GM12878 (cell line): ENCODE results near the gene SLC12A5. TPM values are rescaled to one million over a fixed set of nuclear protein-coding genes. Genes with fewer than 3 reads are reported as not detected.

Experiments used
- ATAC-seq: fragments of 200-7000 bp; cut with Tn5 transposase; 3 replicates; pipeline ENCODE4 v1.9.1; 2020; ENCODE audit warnings: mild to moderate bottlenecking, moderate library complexity
- BruUV-seq: library from RNA; stranded (reverse); fragments of 400-500 nt; replicated peaks from 2 replicates; lab custom pipeline; 2021; lab: Mats Ljungman, UMichigan
- CTCF ChIA-PET: fragments of 300-600 bp; sonication (Branson Sonifier 250); formaldehyde crosslinking; extraction: SDS; loops from one replicate; lab custom pipeline; 2021; ENCODE audit warnings: inconsistent platforms; lab: Yijun Ruan, JAX
- POLR2A ChIA-PET: fragments of 350-600 bp; formaldehyde crosslinking; extraction: SDS; loops from one replicate; lab custom pipeline; 2021; ENCODE audit warnings: inconsistent platforms; lab: Charles Lee
- RAD21 ChIA-PET: fragments of 300-600 bp; sonication (Branson Sonifier 250); formaldehyde crosslinking; loops from one replicate; lab custom pipeline; 2023; ENCODE audit warnings: antibody characterized with exemption; ENCODE audit not compliant: unreplicated experiment; lab: Charles Lee
- SMC1A ChIA-PET: fragments of 300-600 bp; sonication (Branson Sonifier 250); formaldehyde crosslinking; loops from one replicate; lab custom pipeline; 2023; ENCODE audit not compliant: unreplicated experiment, uncharacterized antibody; lab: Charles Lee
- DNase-seq: peaks from one replicate; pipeline ENCODE4 v3.0.0-alpha.2; 2011; ENCODE audit warnings: low read depth, low spot score
- FAIRE-seq: peaks from 3 replicates; lab custom pipeline; 2011; peaks lifted over from hg19 to GRCh38; lab: Jason Lieb, UNC
- H2AFZ ChIP-seq: 2 replicates; pipeline ENCODE4 v1.6.0; 2011; ENCODE audit warnings: low read depth, low read length, control low read depth; ENCODE audit not compliant: control insufficient read depth
- H3K27ac ChIP-seq: 2 replicates; pipeline ENCODE4 v1.5.1; 2011; ENCODE audit warnings: control low read depth; ENCODE audit not compliant: control insufficient read depth, insufficient read depth
- H3K27me3 ChIP-seq, 2 experiments: replicated peaks in 1 of 2; 2 replicates each; pipeline versions ENCODE4 v1.6.0 to v1.6.1; 2011; ENCODE audit warnings: low read length in 1 of 2; ENCODE audit not compliant: control insufficient read depth in 2 of 2, insufficient read depth in 2 of 2
- H3K36me3 ChIP-seq, 2 experiments: 2 replicates each; pipeline ENCODE4 v1.5.1; 2011; ENCODE audit warnings: low read length in 1 of 2; ENCODE audit not compliant: control insufficient read depth in 2 of 2, insufficient read depth in 2 of 2
- H3K4me1 ChIP-seq: 2 replicates; pipeline ENCODE4 v1.6.1; 2011; ENCODE audit warnings: mild to moderate bottlenecking, low read length, moderate library complexity, mixed read lengths; ENCODE audit not compliant: control insufficient read depth, insufficient read depth
- H3K4me2 ChIP-seq: 2 replicates; pipeline ENCODE4 v1.6.0; 2011; ENCODE audit warnings: control low read depth; ENCODE audit not compliant: control insufficient read depth, insufficient read depth
- H3K4me3 ChIP-seq: fragments of 200-600 bp; sonication (generic); 2 replicates; pipeline ENCODE4 v1.5.1; 2016
- H3K79me2 ChIP-seq: 2 replicates; pipeline ENCODE4 v1.6.0; 2011; ENCODE audit warnings: low read length; ENCODE audit not compliant: control insufficient read depth, insufficient read depth
- H3K9ac ChIP-seq: 2 replicates; pipeline ENCODE4 v1.8.0; 2011; ENCODE audit warnings: low read length, control low read depth, mixed read lengths; ENCODE audit not compliant: control insufficient read depth, insufficient read depth
- H3K9me3 ChIP-seq: replicated peaks from 3 replicates; pipeline ENCODE4 v1.5.1; 2011; ENCODE audit warnings: mild to moderate bottlenecking, low read length; ENCODE audit not compliant: control insufficient read depth, insufficient read depth
- H4K20me1 ChIP-seq: 2 replicates; pipeline ENCODE4 v1.6.0; 2011; ENCODE audit not compliant: control insufficient read depth, insufficient read depth
- RUNX3 ChIP-seq: IDR thresholded peaks from 2 replicates; pipeline ENCODE4 v1.6.1; 2012; ENCODE audit warnings: low read length, inconsistent platforms
- WGBS: methylation state at CpG from one replicate; pipeline ENCODE4 v1.1.6; 2016; ENCODE audit warnings: low lambda C conversion rate; ENCODE audit not compliant: insufficient replicate concordance, insufficient coverage; ENCODE audit errors: missing lambda C conversion rate; 5-methylcytosine and 5-hydroxymethylcytosine counted together
- in situ Hi-C: fragments of 300-500 bp; cut with MboI; formaldehyde crosslinking; loops from 9 replicates; pipeline ENCODE4 v1.14.3; 2018; ENCODE audit warnings: mixed read lengths
- intact Hi-C: fragments of 100-400 bp; cut with micrococcal nuclease; formaldehyde crosslinking; loops from one replicate; pipeline ENCODE4 v1.14.2; 2022; ENCODE audit not compliant: unreplicated experiment
- polyA plus RNA-seq, 11 experiments: library from polyadenylated mRNA; depleted of rRNA in 4 of 11; unstranded in 6 of 11; stranded (reverse) in 5 of 11; fragments of >200 nt; fragmentation: Nextera tagmentation in 4 of 11; fragmentation: Illumina TruSeq in 1 of 11; extraction: Ambion mirVana in 4 of 11; extraction: Trizol in 1 of 11; gene quantifications; 1 replicate in 1 of 11; 2 replicates in 10 of 11; pipeline versions ENCODE4 v1.2.1 to v1.2.3, GENCODE V29; 2011 to 2016; ENCODE audit warnings: inconsistent platforms in 2 of 11, missing spikeins in 2 of 11, low read depth in 1 of 11
- total RNA-seq, 4 experiments: library from RNA; depleted of rRNA in 3 of 4; stranded (reverse); fragments of >200 nt in 3 of 4; fragmentation: Illumina TruSeq in 1 of 4; extraction: Trizol in 1 of 4; gene quantifications; 2 replicates each; pipeline versions ENCODE4 v1.2.1 to v1.2.3, GENCODE V29; 2013 to 2021
- TF ChIP-seq, protein P1 (sequence below), 3 experiments: IDR thresholded peaks in 2 of 3; conservative IDR thresholded peaks in 1 of 3; 2 replicates each; pipeline ENCODE4 v1.5.1; 2011; ENCODE audit warnings: low read depth in 3 of 3, low read length in 3 of 3, mild to moderate bottlenecking in 3 of 3, control low read depth in 2 of 3, moderate library complexity in 2 of 3, inconsistent platforms in 1 of 3, mixed read lengths in 1 of 3; ENCODE audit not compliant: control insufficient read depth in 2 of 3, insufficient read depth in 1 of 3; ENCODE audit errors: extremely low read depth in 1 of 3

Gene SLC12A5
- total and polyA plus RNA-seq, 10 of the 15 experiments (the other 5 are each of a cell fraction or from before 2014, with no cell fraction given): 0.26 to 2.7 (median 1.2) TPM

DNA sequence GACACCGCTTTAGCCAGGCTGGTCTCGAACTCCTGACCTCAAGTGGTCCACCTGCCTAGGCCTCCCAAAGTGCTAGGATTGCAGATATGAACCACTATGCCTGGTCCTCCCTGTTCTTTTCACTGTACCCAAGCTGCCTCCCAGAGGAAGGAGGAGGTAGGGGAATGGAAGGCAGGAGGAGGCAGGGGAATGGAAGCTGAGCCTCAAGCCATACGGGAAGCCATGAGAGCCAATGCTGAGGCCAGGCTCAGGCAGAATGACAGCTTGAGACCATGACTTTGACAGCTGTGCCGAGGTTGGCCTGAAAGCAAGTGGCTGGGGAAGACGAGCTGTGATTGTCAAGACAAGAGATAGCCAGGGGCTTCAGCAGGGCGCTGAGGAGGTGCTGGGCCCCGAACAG is 43.4 kb upstream of the SLC12A5 start:
- BruUV-seq: no TSS peak
- Histone ChIP-seq H4K20me1 (no peaks in the 10 kb centered on the region), H3K4me3 (no peak overlapping the region), H3K9me3 (no peaks in the 10 kb centered on the region), H3K4me1 (no peaks in the 10 kb centered on the region), H3K4me2 (no peak overlapping the region), H3K79me2 (no peaks in the 10 kb centered on the region), H3K9ac (no peak overlapping the region), H3K27ac (no peak overlapping the region), H2AFZ (no peak overlapping the region), H3K27me3 (no peaks in the 10 kb centered on the region; a peak in 1 of 4 replicates), H3K36me3 (no peaks in the 10 kb centered on the region)
- intact Hi-C loops: no loop called here
- ATAC-seq (no peak), FAIRE-seq (no peak), DNase-seq (no peak)
- TF ChIP-seq RUNX3: no peak
- TF ChIP-seq, protein P1, sequence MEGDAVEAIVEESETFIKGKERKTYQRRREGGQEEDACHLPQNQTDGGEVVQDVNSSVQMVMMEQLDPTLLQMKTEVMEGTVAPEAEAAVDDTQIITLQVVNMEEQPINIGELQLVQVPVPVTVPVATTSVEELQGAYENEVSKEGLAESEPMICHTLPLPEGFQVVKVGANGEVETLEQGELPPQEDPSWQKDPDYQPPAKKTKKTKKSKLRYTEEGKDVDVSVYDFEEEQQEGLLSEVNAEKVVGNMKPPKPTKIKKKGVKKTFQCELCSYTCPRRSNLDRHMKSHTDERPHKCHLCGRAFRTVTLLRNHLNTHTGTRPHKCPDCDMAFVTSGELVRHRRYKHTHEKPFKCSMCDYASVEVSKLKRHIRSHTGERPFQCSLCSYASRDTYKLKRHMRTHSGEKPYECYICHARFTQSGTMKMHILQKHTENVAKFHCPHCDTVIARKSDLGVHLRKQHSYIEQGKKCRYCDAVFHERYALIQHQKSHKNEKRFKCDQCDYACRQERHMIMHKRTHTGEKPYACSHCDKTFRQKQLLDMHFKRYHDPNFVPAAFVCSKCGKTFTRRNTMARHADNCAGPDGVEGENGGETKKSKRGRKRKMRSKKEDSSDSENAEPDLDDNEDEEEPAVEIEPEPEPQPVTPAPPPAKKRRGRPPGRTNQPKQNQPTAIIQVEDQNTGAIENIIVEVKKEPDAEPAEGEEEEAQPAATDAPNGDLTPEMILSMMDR (IDR thresholded peaks at IDR 0.05 in 2 of 3, conservative IDR thresholded peaks at IDR 0.05 in 1 of 3; ENCODE audit: control insufficient read depth in 2 of 3, extremely low read depth in 1 of 3, insufficient read depth in 1 of 3, low read depth in 3 of 3, low read length in 3 of 3): peak in 1 of 3 experiments; percentile 21; a peak in 2 of 6 replicates
- ChIA-PET SMC1A (interaction anchor here (0.7 to 3.5 kb wide), 6 partner anchors 11 to 187 kb away, joined by 3 to 14 read pairs (median 7); no protein-coding TSS in a partner anchor), POLR2A (interaction anchor here (0.8 to 1.3 kb wide), 2 partner anchors 9 to 29 kb away, joined by 3 read pairs; no protein-coding TSS in a partner anchor), RAD21 (interaction anchor here (1.7 to 5.8 kb wide), 4 partner anchors 12 to 32 kb away, joined by 3 to 66 read pairs (median 15); no protein-coding TSS in a partner anchor), CTCF (interaction anchor here (0.8 to 6.7 kb wide), 7 partner anchors 12 to 187 kb away, joined by 3 to 190 read pairs (median 4); partner anchors contain the start of genes MMP9 and ZNF335)
- in situ Hi-C loops: no loop called here
- 38% methylated on average over 7 of the region's 7 CpGs for WGBS
